IMR-90 (cell line): ENCODE results near the gene CBFA2T3. TPM values are rescaled to one million over a fixed set of nuclear protein-coding genes. Genes with fewer than 3 reads are reported as not detected.

Experiments
- ATAC-seq: fragments of 200-7000 bp; cut with Tn5 transposase; 2 replicates; pipeline ENCODE4 v1.9.1; 2020; ENCODE audit warnings: low read depth, mild to moderate bottlenecking, moderate library complexity
- BruUV-seq: library from RNA; stranded (reverse); fragments of 400-500 nt; replicated peaks from 2 replicates; lab custom pipeline; 2021; lab: Mats Ljungman, UMichigan
- CTCF ChIA-PET: fragments of 300-600 bp; formaldehyde crosslinking; extraction: SDS; loops from one replicate; lab custom pipeline; 2021; ENCODE audit warnings: antibody characterized with exemption; lab: Yijun Ruan, JAX
- POLR2A ChIA-PET: fragments of 300-600 bp; sonication (Branson Sonifier 250); formaldehyde crosslinking; loops from one replicate; lab custom pipeline; 2022; ENCODE audit warnings: antibody characterized with exemption; ENCODE audit not compliant: unreplicated experiment; lab: Charles Lee
- DNase-seq: peaks from one replicate; pipeline ENCODE4 v3.0.0; 2013
- H2AFZ ChIP-seq: replicated peaks from 2 replicates; pipeline ENCODE3; 2013; ENCODE audit warnings: low read length, mild to moderate bottlenecking; ENCODE audit not compliant: poor library complexity
- H2AK5ac ChIP-seq: 2 replicates; pipeline ENCODE4 v1.6.1; 2013; ENCODE audit warnings: low read depth, low read length, inconsistent platforms
- H2AK9ac ChIP-seq: replicated peaks from 2 replicates; pipeline ENCODE3; 2013; ENCODE audit warnings: mild to moderate bottlenecking, low read depth, low read length, moderate library complexity; ENCODE audit not compliant: poor library complexity
- H2BK120ac ChIP-seq: 2 replicates; pipeline ENCODE4 v1.6.1; 2013; ENCODE audit warnings: low read depth, low read length, inconsistent platforms
- H2BK15ac ChIP-seq: 3 replicates; pipeline ENCODE4 v1.6.1; 2013; ENCODE audit warnings: low read depth, low read length, inconsistent platforms
- H2BK20ac ChIP-seq: 2 replicates; pipeline ENCODE4 v1.6.1; 2013; ENCODE audit warnings: low read depth, mild to moderate bottlenecking, inconsistent platforms, low read length, moderate library complexity
- H2BK5ac ChIP-seq: 2 replicates; pipeline ENCODE4 v1.6.1; 2013; ENCODE audit warnings: mild to moderate bottlenecking, low read depth, low read length, inconsistent platforms; ENCODE audit not compliant: poor library complexity, severe bottlenecking
- H3K14ac ChIP-seq: replicated peaks from 2 replicates; pipeline ENCODE4 v1.6.1; 2013; ENCODE audit warnings: low read depth, low read length, inconsistent platforms
- H3K18ac ChIP-seq: 2 replicates; pipeline ENCODE4 v1.6.1; 2013; ENCODE audit warnings: low read depth, low read length, control low read depth
- H3K23ac ChIP-seq: 2 replicates; pipeline ENCODE4 v1.6.1; 2013; ENCODE audit warnings: low read depth, low read length, inconsistent platforms
- H3K27ac ChIP-seq: 2 replicates; pipeline ENCODE4 v1.5.1; 2013; ENCODE audit warnings: mild to moderate bottlenecking, control low read depth, low read length; ENCODE audit not compliant: insufficient read depth
- H3K27me3 ChIP-seq: 2 replicates; pipeline ENCODE4 v1.6.1; 2013; ENCODE audit warnings: low read length; ENCODE audit not compliant: control insufficient read depth, insufficient read depth
- H3K36me3 ChIP-seq: 2 replicates; pipeline ENCODE4 v1.6.1; 2013; ENCODE audit warnings: low read length, mixed read lengths; ENCODE audit not compliant: control insufficient read depth, insufficient read depth
- H3K4ac ChIP-seq: 2 replicates; pipeline ENCODE4 v1.6.1; 2013; ENCODE audit warnings: low read depth, low read length, inconsistent platforms
- H3K4me1 ChIP-seq: 2 replicates; pipeline ENCODE4 v1.6.1; 2013; ENCODE audit warnings: low read length, mixed read lengths; ENCODE audit not compliant: control insufficient read depth, insufficient read depth
- H3K4me2 ChIP-seq: 2 replicates; pipeline ENCODE4 v1.6.1; 2013; ENCODE audit warnings: low read depth, mild to moderate bottlenecking, control low read depth, low read length, moderate library complexity
- H3K4me3 ChIP-seq: 2 replicates; pipeline ENCODE4 v1.5.1; 2013; ENCODE audit warnings: low read depth, mild to moderate bottlenecking, control low read depth, low read length, moderate library complexity; ENCODE audit not compliant: insufficient read depth
- H3K56ac ChIP-seq: 2 replicates; pipeline ENCODE4 v1.6.1; 2013; ENCODE audit warnings: low read length, inconsistent platforms; ENCODE audit not compliant: insufficient read depth; ENCODE audit errors: extremely low read depth
- H3K79me1 ChIP-seq, 2 experiments: 2 replicates each; pipeline ENCODE4 v1.6.1; 2013; ENCODE audit warnings: low read length in 2 of 2, inconsistent platforms in 1 of 2, low read depth in 1 of 2
- H3K9ac ChIP-seq: 2 replicates; pipeline ENCODE4 v1.6.1; 2013; ENCODE audit warnings: low read depth, low read length, control low read depth
- H3K9me1 ChIP-seq: 2 replicates; pipeline ENCODE4 v1.6.1; 2013; ENCODE audit warnings: low read length, inconsistent platforms; ENCODE audit not compliant: insufficient read depth
- H3K9me3 ChIP-seq: 2 replicates; pipeline ENCODE4 v1.6.1; 2013; ENCODE audit warnings: low read length; ENCODE audit not compliant: control insufficient read depth, insufficient read depth
- H4K20me1 ChIP-seq: 2 replicates; pipeline ENCODE4 v1.6.1; 2013; ENCODE audit warnings: low read length, inconsistent platforms; ENCODE audit not compliant: insufficient read depth
- H4K5ac ChIP-seq: 2 replicates; pipeline ENCODE4 v1.6.1; 2013; ENCODE audit warnings: mild to moderate bottlenecking, low read depth, low read length, control low read depth
- H4K8ac ChIP-seq, 2 experiments: 2 replicates each; pipeline ENCODE4 v1.6.1; 2013; ENCODE audit warnings: low read depth in 2 of 2, low read length in 2 of 2, control low read depth in 1 of 2, inconsistent platforms in 1 of 2
- H4K91ac ChIP-seq: 2 replicates; pipeline ENCODE4 v1.6.1; 2013; ENCODE audit warnings: low read depth, low read length, inconsistent platforms; ENCODE audit not compliant: insufficient read depth
- BHLHE40 ChIP-seq: fragments of 150-350 bp; IDR thresholded peaks from 2 replicates; pipeline ENCODE4 v1.6.1; 2016; ENCODE audit warnings: mild to moderate bottlenecking, low read depth, low read length
- CHD1 ChIP-seq: IDR thresholded peaks from 2 replicates; pipeline ENCODE4 v1.6.1; 2012; ENCODE audit warnings: low read depth, low read length, improper control_type of control experiment
- FOS ChIP-seq: fragments of 150-350 bp; IDR thresholded peaks from 2 replicates; pipeline ENCODE4 v1.6.1; 2016; ENCODE audit warnings: low read depth, low read length
- MAFK ChIP-seq: IDR thresholded peaks from 2 replicates; pipeline ENCODE4 v1.6.1; 2012; ENCODE audit warnings: low read depth, low read length, improper control_type of control experiment
- MAZ ChIP-seq: IDR thresholded peaks from 2 replicates; pipeline ENCODE4 v1.6.1; 2012; ENCODE audit warnings: low read depth, mild to moderate bottlenecking, low read length, improper control_type of control experiment, moderate library complexity, borderline replicate concordance
- MXI1 ChIP-seq: IDR thresholded peaks from 2 replicates; pipeline ENCODE4 v1.6.1; 2012; ENCODE audit warnings: low read depth, mild to moderate bottlenecking, low read length, moderate library complexity, borderline replicate concordance
- NFE2L2 ChIP-seq: fragments of 150-350 bp; IDR thresholded peaks from 2 replicates; pipeline ENCODE4 v1.6.1; 2016; ENCODE audit warnings: low read depth, mild to moderate bottlenecking, low read length
- POLR2A ChIP-seq: IDR thresholded peaks from 2 replicates; pipeline ENCODE4 v1.6.1; 2012; ENCODE audit warnings: mild to moderate bottlenecking, low read depth, low read length
- RAD21 ChIP-seq: IDR thresholded peaks from 2 replicates; pipeline ENCODE4 v1.6.1; 2012; ENCODE audit warnings: low read length, improper control_type of control experiment
- RCOR1 ChIP-seq: IDR thresholded peaks from 2 replicates; pipeline ENCODE4 v1.6.1; 2012; ENCODE audit warnings: mild to moderate bottlenecking, low read length, improper control_type of control experiment; ENCODE audit not compliant: insufficient replicate concordance
- RFX5 ChIP-seq: IDR thresholded peaks from 2 replicates; pipeline ENCODE4 v1.8.0; 2012; ENCODE audit warnings: low read depth, mild to moderate bottlenecking, low read length, moderate library complexity
- SMC3 ChIP-seq: fragments of 150-350 bp; IDR thresholded peaks from 2 replicates; pipeline ENCODE4 v1.6.1; 2016; ENCODE audit warnings: low read depth, mild to moderate bottlenecking, antibody characterized with exemption, low read length, moderate library complexity
- whole genome bisulfite sequencing, 2 experiments: methylation state at CpG; one replicate each; pipeline versions ENCODE4 v1.1.5 to v1.1.7; 2013; ENCODE audit warnings: missing lambda C conversion rate in 2 of 2; ENCODE audit not compliant: insufficient read length in 1 of 2; ENCODE audit errors: extremely low coverage in 2 of 2; 5-methylcytosine and 5-hydroxymethylcytosine counted together
- dilution Hi-C: fragments of 300-500 bp; cut with HindIII; formaldehyde crosslinking; loops from one replicate; pipeline ENCODE4 v1.14.3; 2018; ENCODE audit warnings: low sequenced_read_pairs; ENCODE audit not compliant: unreplicated experiment
- in situ Hi-C: fragments of 300-500 bp; cut with MboI; formaldehyde crosslinking; loops from 3 replicates; pipeline ENCODE4 v1.14.3; 2019; ENCODE audit warnings: low sequenced_read_pairs, inconsistent platforms, mixed read lengths
- intact Hi-C: fragments of 100-400 bp; cut with micrococcal nuclease; formaldehyde crosslinking; loops from 2 replicates; pipeline ENCODE4 v1.10.0; 2022
- polyA plus RNA-seq, 3 experiments: library from polyadenylated mRNA; depleted of rRNA; stranded (reverse); fragments of >200 nt; gene quantifications; 2 replicates each; pipeline ENCODE4 v1.2.3, GENCODE V29; 2012; ENCODE audit warnings: low replicate concordance in 1 of 3
- total RNA-seq: library from RNA; depleted of rRNA; stranded (reverse); fragments of >200 nt; gene quantifications from 2 replicates; pipeline ENCODE4 v1.2.3, GENCODE V29; 2012
- TF ChIP-seq, protein P1 (sequence below): conservative IDR thresholded peaks from 2 replicates; pipeline ENCODE4 v1.5.1; 2012; ENCODE audit warnings: mild to moderate bottlenecking, low read depth, low read length, improper control_type of control experiment
- TF ChIP-seq, protein P2 (sequence below): fragments of 150-350 bp; IDR thresholded peaks from 2 replicates; pipeline ENCODE4 v1.6.1; 2016; ENCODE audit warnings: low read depth, mild to moderate bottlenecking, low read length, moderate library complexity, borderline replicate concordance
- TF ChIP-seq, protein P3 (sequence below): fragments of 150-350 bp; IDR thresholded peaks from 2 replicates; pipeline ENCODE4 v1.6.1; 2017; ENCODE audit warnings: mild to moderate bottlenecking, antibody characterized with exemption, low read length, low read depth

CBFA2T3 gene
- total and polyA plus RNA-seq, 2 of the 4 experiments (the other 2 are of a cell fraction): not detected

DNA sequence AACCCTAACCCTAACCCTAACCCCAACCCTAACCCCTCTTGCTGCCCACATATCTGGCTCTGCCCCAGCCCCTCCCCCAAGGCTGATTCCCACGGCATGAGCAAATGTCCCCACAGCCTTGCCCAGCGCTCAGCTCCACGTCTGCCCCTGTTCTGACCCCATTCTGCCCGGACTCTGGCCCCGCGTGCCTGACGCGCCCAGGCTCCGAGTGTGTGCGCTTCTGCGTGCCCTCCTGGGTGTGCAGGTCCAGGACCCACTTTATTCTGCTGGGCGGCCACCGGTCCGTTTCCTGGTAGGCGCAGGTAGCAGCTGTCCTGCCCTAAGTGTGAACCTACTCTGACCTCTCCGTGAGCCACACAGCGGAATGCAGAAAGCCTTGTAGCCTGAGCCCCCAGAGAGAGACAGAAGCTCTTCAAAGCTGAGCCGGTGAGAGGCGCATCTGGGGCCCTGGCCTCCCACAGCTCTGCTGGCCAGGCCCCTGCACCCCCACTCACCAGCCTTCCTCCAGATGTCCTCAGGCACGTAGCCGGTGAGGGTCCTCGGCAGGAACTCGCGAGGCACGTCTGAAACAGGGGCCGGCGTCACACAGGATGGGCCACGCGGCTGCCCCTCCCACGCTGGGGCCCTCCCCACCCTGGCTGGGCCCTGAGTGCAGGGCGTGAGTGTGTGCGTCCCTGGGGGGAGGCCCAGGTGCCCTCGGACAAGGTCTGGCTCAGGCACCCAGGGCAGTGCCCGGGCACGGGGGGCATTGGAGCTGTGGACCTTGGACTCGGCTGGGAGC is 96.6 kb downstream of the CBFA2T3 start:
- Histone ChIP-seq H3K27me3 (peaks cover 39% of the 10 kb centered on the region), H2BK120ac (no peak overlapping the region), H3K4me1 (no peaks in the 10 kb centered on the region), H4K5ac (no peak overlapping the region), H3K4me3 (no peak overlapping the region), H4K8ac (no peak overlapping the region), H3K36me3 (no peaks in the 10 kb centered on the region), H2BK5ac (no peak overlapping the region), H3K9me3 (no peaks in the 10 kb centered on the region), H2AK9ac (no peak overlapping the region), H4K91ac (no peak overlapping the region), H3K4me2 (no peak overlapping the region), H3K18ac (no peak overlapping the region), H2AK5ac (no peak overlapping the region), H3K9me1 (no peaks in the 10 kb centered on the region), H2AFZ (no peak overlapping the region), H2BK15ac (no peak overlapping the region), H4K20me1 (no peaks in the 10 kb centered on the region), H3K56ac (no peak overlapping the region), H3K23ac (no peak overlapping the region), H3K27ac (no peak overlapping the region), H3K4ac (no peak overlapping the region), H3K9ac (no peak overlapping the region), H3K14ac (no peak overlapping the region), H2BK20ac (no peak overlapping the region), H3K79me1 (no peaks in the 10 kb centered on the region)
- POLR2A ChIA-PET: no interaction called here
- BruUV-seq: no TSS peak
- in situ Hi-C loops (no loop called here), intact Hi-C loops (no loop called here), dilution Hi-C loops (no loop called here)
- ATAC-seq: no peak; the same call in 1 of the 2 replicates
- CTCF ChIA-PET: interaction anchor here (1.4 kb wide), 1 partner anchor 22 kb away, joined by 5 read pairs; no protein-coding TSS in a partner anchor
- 63% methylated on average over 16 of the region's 36 CpGs; no CpG with 5 or more reads in 1 of the 2 experiments for WGBS, 2 experiments
- DNase-seq: no peak
- TF ChIP-seq RFX5 (no peak), MXI1 (no peak), MAZ (no peak), SMC3 (no peak), MAFK (no peak), FOS (no peak), CHD1 (no peak), POLR2A (no peak), BHLHE40 (no peak), NFE2L2 (no peak), RAD21 (no peak), RCOR1 (no peak)
- TF ChIP-seq, protein P1, sequence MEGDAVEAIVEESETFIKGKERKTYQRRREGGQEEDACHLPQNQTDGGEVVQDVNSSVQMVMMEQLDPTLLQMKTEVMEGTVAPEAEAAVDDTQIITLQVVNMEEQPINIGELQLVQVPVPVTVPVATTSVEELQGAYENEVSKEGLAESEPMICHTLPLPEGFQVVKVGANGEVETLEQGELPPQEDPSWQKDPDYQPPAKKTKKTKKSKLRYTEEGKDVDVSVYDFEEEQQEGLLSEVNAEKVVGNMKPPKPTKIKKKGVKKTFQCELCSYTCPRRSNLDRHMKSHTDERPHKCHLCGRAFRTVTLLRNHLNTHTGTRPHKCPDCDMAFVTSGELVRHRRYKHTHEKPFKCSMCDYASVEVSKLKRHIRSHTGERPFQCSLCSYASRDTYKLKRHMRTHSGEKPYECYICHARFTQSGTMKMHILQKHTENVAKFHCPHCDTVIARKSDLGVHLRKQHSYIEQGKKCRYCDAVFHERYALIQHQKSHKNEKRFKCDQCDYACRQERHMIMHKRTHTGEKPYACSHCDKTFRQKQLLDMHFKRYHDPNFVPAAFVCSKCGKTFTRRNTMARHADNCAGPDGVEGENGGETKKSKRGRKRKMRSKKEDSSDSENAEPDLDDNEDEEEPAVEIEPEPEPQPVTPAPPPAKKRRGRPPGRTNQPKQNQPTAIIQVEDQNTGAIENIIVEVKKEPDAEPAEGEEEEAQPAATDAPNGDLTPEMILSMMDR: no peak
- TF ChIP-seq, protein P2, sequence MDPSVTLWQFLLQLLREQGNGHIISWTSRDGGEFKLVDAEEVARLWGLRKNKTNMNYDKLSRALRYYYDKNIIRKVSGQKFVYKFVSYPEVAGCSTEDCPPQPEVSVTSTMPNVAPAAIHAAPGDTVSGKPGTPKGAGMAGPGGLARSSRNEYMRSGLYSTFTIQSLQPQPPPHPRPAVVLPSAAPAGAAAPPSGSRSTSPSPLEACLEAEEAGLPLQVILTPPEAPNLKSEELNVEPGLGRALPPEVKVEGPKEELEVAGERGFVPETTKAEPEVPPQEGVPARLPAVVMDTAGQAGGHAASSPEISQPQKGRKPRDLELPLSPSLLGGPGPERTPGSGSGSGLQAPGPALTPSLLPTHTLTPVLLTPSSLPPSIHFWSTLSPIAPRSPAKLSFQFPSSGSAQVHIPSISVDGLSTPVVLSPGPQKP: no peak
- TF ChIP-seq, protein P3, sequence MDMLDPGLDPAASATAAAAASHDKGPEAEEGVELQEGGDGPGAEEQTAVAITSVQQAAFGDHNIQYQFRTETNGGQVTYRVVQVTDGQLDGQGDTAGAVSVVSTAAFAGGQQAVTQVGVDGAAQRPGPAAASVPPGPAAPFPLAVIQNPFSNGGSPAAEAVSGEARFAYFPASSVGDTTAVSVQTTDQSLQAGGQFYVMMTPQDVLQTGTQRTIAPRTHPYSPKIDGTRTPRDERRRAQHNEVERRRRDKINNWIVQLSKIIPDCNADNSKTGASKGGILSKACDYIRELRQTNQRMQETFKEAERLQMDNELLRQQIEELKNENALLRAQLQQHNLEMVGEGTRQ: no peak
